GM12878 (cell line): ENCODE measurements around the gene TIMM22. TPM values are rescaled to one million over a fixed set of nuclear protein-coding genes. Genes with fewer than 3 reads are reported as not detected.

Experiments
- ATAC-seq: fragments of 200-7000 bp; cut with Tn5 transposase; 3 replicates; pipeline ENCODE4 v1.9.1; 2020; ENCODE audit warnings: mild to moderate bottlenecking, moderate library complexity
- BruUV-seq: library from RNA; stranded (reverse); fragments of 400-500 nt; replicated peaks from 2 replicates; lab custom pipeline; 2021; lab: Mats Ljungman, UMichigan
- CTCF ChIA-PET: fragments of 300-600 bp; sonication (Branson Sonifier 250); formaldehyde crosslinking; extraction: SDS; loops from one replicate; lab custom pipeline; 2021; ENCODE audit warnings: inconsistent platforms; lab: Yijun Ruan, JAX
- POLR2A ChIA-PET: fragments of 350-600 bp; formaldehyde crosslinking; extraction: SDS; loops from one replicate; lab custom pipeline; 2021; ENCODE audit warnings: inconsistent platforms; lab: Charles Lee
- RAD21 ChIA-PET: fragments of 300-600 bp; sonication (Branson Sonifier 250); formaldehyde crosslinking; loops from one replicate; lab custom pipeline; 2023; ENCODE audit warnings: antibody characterized with exemption; ENCODE audit not compliant: unreplicated experiment; lab: Charles Lee
- SMC1A ChIA-PET: fragments of 300-600 bp; sonication (Branson Sonifier 250); formaldehyde crosslinking; loops from one replicate; lab custom pipeline; 2023; ENCODE audit not compliant: unreplicated experiment, uncharacterized antibody; lab: Charles Lee
- DNase-seq: peaks from one replicate; pipeline ENCODE4 v3.0.0-alpha.2; 2011; ENCODE audit warnings: low read depth, low spot score
- FAIRE-seq: peaks from 3 replicates; lab custom pipeline; 2011; peaks lifted over from hg19 to GRCh38; lab: Jason Lieb, UNC
- H2AFZ ChIP-seq: 2 replicates; pipeline ENCODE4 v1.6.0; 2011; ENCODE audit warnings: low read depth, low read length, control low read depth; ENCODE audit not compliant: control insufficient read depth
- H3K27ac ChIP-seq: 2 replicates; pipeline ENCODE4 v1.5.1; 2011; ENCODE audit warnings: control low read depth; ENCODE audit not compliant: control insufficient read depth, insufficient read depth
- H3K27me3 ChIP-seq, 2 experiments: replicated peaks in 1 of 2; 2 replicates each; pipeline versions ENCODE4 v1.6.0 to v1.6.1; 2011; ENCODE audit warnings: low read length in 1 of 2; ENCODE audit not compliant: control insufficient read depth in 2 of 2, insufficient read depth in 2 of 2
- H3K36me3 ChIP-seq, 2 experiments: 2 replicates each; pipeline ENCODE4 v1.5.1; 2011; ENCODE audit warnings: low read length in 1 of 2; ENCODE audit not compliant: control insufficient read depth in 2 of 2, insufficient read depth in 2 of 2
- H3K4me1 ChIP-seq: 2 replicates; pipeline ENCODE4 v1.6.1; 2011; ENCODE audit warnings: mild to moderate bottlenecking, low read length, moderate library complexity, mixed read lengths; ENCODE audit not compliant: control insufficient read depth, insufficient read depth
- H3K4me2 ChIP-seq: 2 replicates; pipeline ENCODE4 v1.6.0; 2011; ENCODE audit warnings: control low read depth; ENCODE audit not compliant: control insufficient read depth, insufficient read depth
- H3K4me3 ChIP-seq: fragments of 200-600 bp; sonication (generic); 2 replicates; pipeline ENCODE4 v1.5.1; 2016
- H3K79me2 ChIP-seq: 2 replicates; pipeline ENCODE4 v1.6.0; 2011; ENCODE audit warnings: low read length; ENCODE audit not compliant: control insufficient read depth, insufficient read depth
- H3K9ac ChIP-seq: 2 replicates; pipeline ENCODE4 v1.8.0; 2011; ENCODE audit warnings: low read length, control low read depth, mixed read lengths; ENCODE audit not compliant: control insufficient read depth, insufficient read depth
- H3K9me3 ChIP-seq: replicated peaks from 3 replicates; pipeline ENCODE4 v1.5.1; 2011; ENCODE audit warnings: mild to moderate bottlenecking, low read length; ENCODE audit not compliant: control insufficient read depth, insufficient read depth
- H4K20me1 ChIP-seq: 2 replicates; pipeline ENCODE4 v1.6.0; 2011; ENCODE audit not compliant: control insufficient read depth, insufficient read depth
- CHD2 ChIP-seq: IDR thresholded peaks from 2 replicates; pipeline ENCODE4 v1.6.1; 2011; ENCODE audit warnings: low read depth, low read length, improper control_type of control experiment, borderline replicate concordance
- EZH2 ChIP-seq: IDR thresholded peaks from 2 replicates; pipeline ENCODE4 v1.6.1; 2012; ENCODE audit warnings: low read depth, mild to moderate bottlenecking, control low read depth, inconsistent platforms, low read length, borderline replicate concordance; ENCODE audit not compliant: control insufficient read depth
- HDAC6 ChIP-seq: fragments of 200-600 bp; sonication (generic); IDR thresholded peaks from one replicate; pipeline ENCODE4 v1.8.0; 2017; ENCODE audit warnings: antibody characterized with exemption; ENCODE audit not compliant: unreplicated experiment
- IRF4 ChIP-seq: IDR thresholded peaks from 2 replicates; pipeline ENCODE4 v1.6.1; 2011; ENCODE audit warnings: low read depth, low read length
- NFYA ChIP-seq: IDR thresholded peaks from 2 replicates; pipeline ENCODE4 v1.6.1; 2011; ENCODE audit warnings: low read depth, mild to moderate bottlenecking, low read length, improper control_type of control experiment, borderline replicate concordance
- SRF ChIP-seq, 2 experiments: IDR thresholded peaks; 2 replicates each; pipeline ENCODE4 v1.6.1; 2011; ENCODE audit warnings: low read depth in 2 of 2, low read length in 2 of 2, mild to moderate bottlenecking in 1 of 2, moderate library complexity in 1 of 2
- STAT3 ChIP-seq: IDR thresholded peaks from 2 replicates; pipeline ENCODE4 v1.6.1; 2011; ENCODE audit warnings: low read depth, low read length, improper control_type of control experiment
- ZNF274 ChIP-seq: IDR thresholded peaks from one replicate; pipeline ENCODE4 v1.8.0; 2011; ENCODE audit not compliant: insufficient read length, insufficient read depth
- WGBS: methylation state at CpG from one replicate; pipeline ENCODE4 v1.1.6; 2016; ENCODE audit warnings: low lambda C conversion rate; ENCODE audit not compliant: insufficient replicate concordance, insufficient coverage; ENCODE audit errors: missing lambda C conversion rate; 5-methylcytosine and 5-hydroxymethylcytosine counted together
- in situ Hi-C: fragments of 300-500 bp; cut with MboI; formaldehyde crosslinking; loops from 9 replicates; pipeline ENCODE4 v1.14.3; 2018; ENCODE audit warnings: mixed read lengths
- intact Hi-C: fragments of 100-400 bp; cut with micrococcal nuclease; formaldehyde crosslinking; loops from one replicate; pipeline ENCODE4 v1.14.2; 2022; ENCODE audit not compliant: unreplicated experiment
- polyA plus RNA-seq, 11 experiments: library from polyadenylated mRNA; depleted of rRNA in 4 of 11; unstranded in 6 of 11; stranded (reverse) in 5 of 11; fragments of >200 nt; fragmentation: Nextera tagmentation in 4 of 11; fragmentation: Illumina TruSeq in 1 of 11; extraction: Ambion mirVana in 4 of 11; extraction: Trizol in 1 of 11; gene quantifications; 1 replicate in 1 of 11; 2 replicates in 10 of 11; pipeline versions ENCODE4 v1.2.1 to v1.2.3, GENCODE V29; 2011 to 2016; ENCODE audit warnings: inconsistent platforms in 2 of 11, missing spikeins in 2 of 11, low read depth in 1 of 11
- total RNA-seq, 4 experiments: library from RNA; depleted of rRNA in 3 of 4; stranded (reverse); fragments of >200 nt in 3 of 4; fragmentation: Illumina TruSeq in 1 of 4; extraction: Trizol in 1 of 4; gene quantifications; 2 replicates each; pipeline versions ENCODE4 v1.2.1 to v1.2.3, GENCODE V29; 2013 to 2021
- TF ChIP-seq, protein P1 (sequence below): fragments of 450-650 bp; IDR thresholded peaks from 2 replicates; pipeline ENCODE4 v1.6.1; 2017; ENCODE audit warnings: mild to moderate bottlenecking, low read depth, inconsistent platforms; ENCODE audit not compliant: poor library complexity, severe bottlenecking

TIMM22 gene
- total and polyA plus RNA-seq, 10 of the 15 experiments (the other 5 are each of a cell fraction or from before 2014, with no cell fraction given): 4.4 to 25.0 (median 10.6) TPM

DNA sequence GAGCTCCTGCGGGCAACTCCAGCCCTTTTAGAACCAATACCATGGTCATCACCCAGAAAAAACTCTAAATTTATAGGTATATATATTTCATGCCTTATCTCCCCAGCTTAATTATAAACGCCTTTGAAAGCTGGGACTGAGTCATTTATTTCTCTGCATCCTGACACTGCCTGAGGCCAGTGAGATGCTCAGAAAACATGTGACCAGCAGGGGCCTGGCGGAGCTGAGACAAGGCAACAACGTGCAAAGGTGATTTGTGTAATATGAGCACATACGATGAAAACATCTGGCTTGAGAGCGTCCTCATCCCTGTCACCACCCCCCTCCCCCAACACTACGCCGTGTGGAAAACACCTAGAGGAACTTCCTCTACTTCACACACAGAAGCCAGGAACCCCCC, 40.0 kb upstream of the TIMM22 start:
- H4K20me1 ChIP-seq: no peaks in the 10 kb centered on the region
- intact Hi-C loops (no loop called here), in situ Hi-C loops (no loop called here)
- ChIA-PET SMC1A (interaction anchor here (0.6 kb wide), 1 partner anchor 117 kb away, joined by 3 read pairs; no protein-coding TSS in a partner anchor), POLR2A (interaction anchor here (0.6 kb wide), 1 partner anchor 133 kb away, joined by 3 read pairs; no protein-coding TSS in a partner anchor), RAD21 (interaction anchor here (0.7 kb wide), 1 partner anchor 23 kb away, joined by 3 read pairs; the partner anchor contains the start of gene NXN), CTCF (no interaction called here)
- H2AFZ ChIP-seq: no peak overlapping the region
- BruUV-seq: no TSS peak
- ATAC-seq (no peak), FAIRE-seq (no peak), DNase-seq (no peak)
- H3K27ac ChIP-seq: no peak overlapping the region
- no peaks in the 10 kb centered on the region for H3K27me3 ChIP-seq
- no peaks in the 10 kb centered on the region for H3K79me2 ChIP-seq
- 20% methylated on average over 8 of the region's 8 CpGs for WGBS
- H3K4me2 ChIP-seq: no peak overlapping the region
- TF ChIP-seq CHD2: no peak
- no peak for TF ChIP-seq HDAC6
- no peak for TF ChIP-seq NFYA
- no peak for TF ChIP-seq ZNF274
- no peak for TF ChIP-seq STAT3
- no peak for TF ChIP-seq IRF4
- no peak for TF ChIP-seq EZH2
- H3K4me1 ChIP-seq: no peaks in the 10 kb centered on the region
- H3K36me3 ChIP-seq: no peaks in the 10 kb centered on the region
- no peak overlapping the region for H3K9ac ChIP-seq
- H3K9me3 ChIP-seq: no peaks in the 10 kb centered on the region; the same call in 2 of the 3 replicates
- no peak overlapping the region for H3K4me3 ChIP-seq

DNA sequence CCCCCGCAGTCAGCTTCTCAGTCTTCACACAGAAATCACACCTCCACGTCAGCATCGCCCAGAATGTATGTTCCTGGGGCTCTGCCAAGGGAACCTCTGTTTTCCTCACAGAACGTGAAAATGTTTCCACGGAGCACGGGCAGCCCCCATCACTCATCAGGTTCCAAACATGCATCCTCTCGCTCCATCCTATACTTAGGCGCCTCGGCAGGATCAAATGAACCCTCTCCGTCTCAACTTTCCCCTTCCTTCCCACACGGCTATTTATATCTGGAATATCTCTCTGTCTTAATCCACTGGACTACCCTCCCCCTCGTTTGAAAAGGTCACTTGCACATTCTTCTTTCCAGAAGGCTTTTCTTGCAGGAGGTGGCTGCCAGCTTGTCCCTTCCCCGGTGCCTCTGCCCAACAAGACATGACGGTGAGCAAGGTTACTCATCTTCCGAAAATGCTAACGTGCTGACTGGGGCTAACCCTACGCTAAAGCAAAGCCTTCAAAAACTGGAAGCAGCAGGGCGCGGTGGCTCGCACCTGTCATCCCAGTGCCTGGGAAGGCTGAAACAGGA, 39.0 kb upstream of the TIMM22 start:
- ATAC-seq: no peak
- Histone ChIP-seq H3K27me3 (no peaks in the 10 kb centered on the region), H3K4me2 (no peak overlapping the region), H3K9me3 (no peaks in the 10 kb centered on the region), H3K4me1 (no peaks in the 10 kb centered on the region), H3K4me3 (no peak overlapping the region), H3K9ac (no peak overlapping the region), H3K79me2 (no peaks in the 10 kb centered on the region), H3K36me3 (no peaks in the 10 kb centered on the region), H4K20me1 (no peaks in the 10 kb centered on the region), H2AFZ (no peak overlapping the region), H3K27ac (no peak overlapping the region)
- 62% methylated on average over 20 of the region's 20 CpGs for WGBS
- RAD21 ChIA-PET: no interaction called here
- in situ Hi-C loops: no loop called here
- FAIRE-seq: no peak
- intact Hi-C loops: no loop called here
- SMC1A ChIA-PET: no interaction called here
- CTCF ChIA-PET: no interaction called here
- POLR2A ChIA-PET: no interaction called here
- no peak for DNase-seq
- no TSS peak for BruUV-seq
- TF ChIP-seq SRF (IDR thresholded peaks at IDR 0.05; ENCODE audit: low read depth in 2 of 2, low read length in 2 of 2): no peak
- TF ChIP-seq, protein P1, sequence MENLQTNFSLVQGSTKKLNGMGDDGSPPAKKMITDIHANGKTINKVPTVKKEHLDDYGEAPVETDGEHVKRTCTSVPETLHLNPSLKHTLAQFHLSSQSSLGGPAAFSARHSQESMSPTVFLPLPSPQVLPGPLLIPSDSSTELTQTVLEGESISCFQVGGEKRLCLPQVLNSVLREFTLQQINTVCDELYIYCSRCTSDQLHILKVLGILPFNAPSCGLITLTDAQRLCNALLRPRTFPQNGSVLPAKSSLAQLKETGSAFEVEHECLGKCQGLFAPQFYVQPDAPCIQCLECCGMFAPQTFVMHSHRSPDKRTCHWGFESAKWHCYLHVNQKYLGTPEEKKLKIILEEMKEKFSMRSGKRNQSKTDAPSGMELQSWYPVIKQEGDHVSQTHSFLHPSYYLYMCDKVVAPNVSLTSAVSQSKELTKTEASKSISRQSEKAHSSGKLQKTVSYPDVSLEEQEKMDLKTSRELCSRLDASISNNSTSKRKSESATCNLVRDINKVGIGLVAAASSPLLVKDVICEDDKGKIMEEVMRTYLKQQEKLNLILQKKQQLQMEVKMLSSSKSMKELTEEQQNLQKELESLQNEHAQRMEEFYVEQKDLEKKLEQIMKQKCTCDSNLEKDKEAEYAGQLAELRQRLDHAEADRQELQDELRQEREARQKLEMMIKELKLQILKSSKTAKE: no peak
